Endothelial cell of umbilical vein (primary cell): ENCODE data around the gene ZNF264.

ENCODE experiments used
- CTCF ChIP-seq, 2 donors: IDR thresholded peaks; 1 replicate in 1 of 2; 2 replicates in 1 of 2; pipeline ENCODE4 v1.5.1; 2011; ENCODE audit warnings: low read length in 2 of 2, mild to moderate bottlenecking in 2 of 2, moderate library complexity in 2 of 2, control low read depth in 1 of 2, inconsistent platforms in 1 of 2, low read depth in 1 of 2; ENCODE audit not compliant: insufficient read depth in 1 of 2; ENCODE audit errors: extremely low read depth in 1 of 2
- EZH2 ChIP-seq: IDR thresholded peaks from 2 replicates; pipeline ENCODE4 v1.6.1; 2012; ENCODE audit warnings: borderline replicate concordance, low read depth, mild to moderate bottlenecking, moderate library complexity, low read length, inconsistent platforms; ENCODE audit not compliant: severe bottlenecking

GRCh38 chr19:57263244-57263741 lies 72.0 kb downstream of the ZNF264 start:
- TF ChIP-seq CTCF (IDR thresholded peaks at IDR 0.05; ENCODE audit: extremely low read depth in 1 of 2, insufficient read depth in 1 of 2, low read depth in 1 of 2, low read length in 2 of 2): no peak
- no peak for TF ChIP-seq EZH2
